Vagina (tissue), 2 donors: ENCODE results near the gene CYB5R4.

ENCODE experiments used
- CTCF ChIP-seq, 3 experiments: fragments of 450-650 bp in 2 of 3; fragments of 200-600 bp in 1 of 3; sonication (generic) in 1 of 3; IDR thresholded peaks; one replicate each; pipeline ENCODE4 v1.5.1; 2017 to 2019; ENCODE audit warnings: antibody characterized with exemption in 3 of 3, mild to moderate bottlenecking in 2 of 3, moderate library complexity in 2 of 3
- POLR2A ChIP-seq, 2 donors: fragments of 450-650 bp; IDR thresholded peaks; one replicate each; pipeline ENCODE4 v1.6.1; 2017; ENCODE audit warnings: antibody characterized with exemption in 2 of 2, mild to moderate bottlenecking in 2 of 2, moderate library complexity in 2 of 2
- POLR2AphosphoS5 ChIP-seq, 2 donors: sonication (generic); formaldehyde crosslinking; IDR thresholded peaks; one replicate each; pipeline ENCODE4 v1.9.0; 2017; ENCODE audit warnings: antibody characterized with exemption in 2 of 2, mild to moderate bottlenecking in 2 of 2, low read depth in 1 of 2; ENCODE audit not compliant: insufficient read depth in 1 of 2

- TF ChIP-seq POLR2AphosphoS5 (IDR thresholded peaks at IDR 0.05; ENCODE audit: insufficient read depth in 1 of 2, low read depth in 1 of 2) (no peak), CTCF (IDR thresholded peaks at IDR 0.05) (no peak), POLR2A (IDR thresholded peaks at IDR 0.05) (no peak)
Measured at GRCh38 chr6:84002226-84002625, 142.7 kb downstream of the CYB5R4 start.
